HEK293 (cell line): ENCODE data around the gene CHRNA4.

Source experiments
- CTCF ChIA-PET: fragments of 350-600 bp; formaldehyde crosslinking; extraction: SDS; loops from one replicate; lab custom pipeline; 2021; ENCODE audit warnings: antibody characterized with exemption; lab: Yijun Ruan, JAX
- POLR2A ChIA-PET: fragments of 300-600 bp; formaldehyde crosslinking; extraction: SDS; loops from one replicate; lab custom pipeline; 2020; ENCODE audit warnings: antibody characterized with exemption, inconsistent platforms; lab: Yijun Ruan, JAX
- H3K27ac ChIP-seq: fragments of 200-500 bp; sonication (Bioruptor generic); 2 replicates; pipeline ENCODE4 v1.5.1; 2014; ENCODE audit warnings: low read depth, low read length, control low read depth, inconsistent platforms; ENCODE audit errors: extremely low read depth
- H3K36me3 ChIP-seq, 2 experiments: fragments of 200-500 bp in 1 of 2; sonication (Bioruptor generic) in 1 of 2; 1 replicate in 1 of 2; 2 replicates in 1 of 2; pipeline ENCODE4 v1.5.1; 2014 to 2017; ENCODE audit warnings: inconsistent platforms in 2 of 2, low read length in 2 of 2; ENCODE audit not compliant: control insufficient read depth in 2 of 2, insufficient read depth in 1 of 2
- H3K4me1 ChIP-seq: fragments of 200-500 bp; sonication (Bioruptor generic); 2 replicates; pipeline ENCODE4 v1.5.1; 2014; ENCODE audit warnings: mild to moderate bottlenecking, low read length, inconsistent platforms; ENCODE audit not compliant: control insufficient read depth, insufficient read depth
- H3K4me3 ChIP-seq: 2 replicates; pipeline ENCODE4 v1.5.1; 2011; ENCODE audit warnings: low read depth, mild to moderate bottlenecking, control low read depth, low read length, moderate library complexity
- H3K9me3 ChIP-seq: fragments of 200-500 bp; sonication (Bioruptor generic); 2 replicates; pipeline ENCODE4 v1.5.1; 2014; ENCODE audit warnings: low read depth, low read length, inconsistent platforms; ENCODE audit not compliant: control insufficient read depth, insufficient read depth
- GLIS2 ChIP-seq: fragments of 450-650 bp; formaldehyde crosslinking; IDR thresholded peaks from 2 replicates; pipeline ENCODE4 v1.5.1; 2016; ENCODE audit warnings: missing biosample characterization, missing genetic modification characterization
- PATZ1 ChIP-seq: fragments of 450-650 bp; formaldehyde crosslinking; IDR thresholded peaks from 2 replicates; pipeline ENCODE4 v1.5.1; 2016; ENCODE audit warnings: missing biosample characterization, missing genetic modification characterization
- PRDM2 ChIP-seq: fragments of 450-650 bp; formaldehyde crosslinking; IDR thresholded peaks from 2 replicates; pipeline ENCODE4 v1.5.1; 2016; ENCODE audit warnings: missing biosample characterization, missing genetic modification characterization, borderline replicate concordance
- RBAK ChIP-seq: fragments of 450-650 bp; formaldehyde crosslinking; IDR thresholded peaks from 2 replicates; pipeline ENCODE4 v1.5.1; 2016; ENCODE audit warnings: missing biosample characterization, missing genetic modification characterization
- SALL2 ChIP-seq: fragments of 450-650 bp; formaldehyde crosslinking; IDR thresholded peaks from 2 replicates; pipeline ENCODE4 v1.5.0; 2017; ENCODE audit warnings: missing biosample characterization, mild to moderate bottlenecking, missing genetic modification characterization, borderline replicate concordance
- ZNF16 ChIP-seq: fragments of 450-650 bp; formaldehyde crosslinking; IDR thresholded peaks from 2 replicates; pipeline ENCODE4 v1.5.1; 2016; ENCODE audit warnings: low read depth, missing biosample characterization, missing genetic modification characterization
- ZNF2 ChIP-seq: fragments of 450-650 bp; formaldehyde crosslinking; IDR thresholded peaks from 2 replicates; pipeline ENCODE4 v1.5.1; 2016; ENCODE audit warnings: missing biosample characterization, missing genetic modification characterization
- ZNF266 ChIP-seq: fragments of 450-650 bp; formaldehyde crosslinking; IDR thresholded peaks from 2 replicates; pipeline ENCODE4 v1.5.1; 2016; ENCODE audit warnings: missing biosample characterization, missing genetic modification characterization, low read depth
- ZNF280C ChIP-seq: fragments of 450-650 bp; formaldehyde crosslinking; IDR thresholded peaks from 2 replicates; pipeline ENCODE4 v1.5.1; 2016; ENCODE audit warnings: missing biosample characterization, missing genetic modification characterization
- ZNF324 ChIP-seq: fragments of 450-650 bp; formaldehyde crosslinking; IDR thresholded peaks from 2 replicates; pipeline ENCODE4 v1.5.1; 2016; ENCODE audit warnings: missing biosample characterization, missing genetic modification characterization
- ZNF391 ChIP-seq: fragments of 450-650 bp; formaldehyde crosslinking; IDR thresholded peaks from 2 replicates; pipeline ENCODE4 v1.5.1; 2016; ENCODE audit warnings: low read depth, missing biosample characterization, missing genetic modification characterization, borderline replicate concordance
- ZNF514 ChIP-seq: fragments of 450-650 bp; formaldehyde crosslinking; IDR thresholded peaks from 2 replicates; pipeline ENCODE4 v1.5.1; 2016; ENCODE audit warnings: missing biosample characterization, missing genetic modification characterization
- ZNF529 ChIP-seq: fragments of 450-650 bp; formaldehyde crosslinking; IDR thresholded peaks from 2 replicates; pipeline ENCODE4 v1.5.1; 2017; ENCODE audit warnings: missing genetic modification characterization, missing biosample characterization; ENCODE audit not compliant: insufficient replicate concordance
- ZNF558 ChIP-seq: fragments of 450-650 bp; formaldehyde crosslinking; IDR thresholded peaks from 2 replicates; pipeline ENCODE4 v1.5.1; 2016; ENCODE audit warnings: missing biosample characterization, missing genetic modification characterization
- ZNF626 ChIP-seq: fragments of 450-650 bp; sonication (Bioruptor Pico); formaldehyde crosslinking; IDR thresholded peaks from 2 replicates; pipeline ENCODE4 v1.5.1; 2018; ENCODE audit warnings: missing biosample characterization, missing genetic modification characterization, inconsistent platforms
- ZNF785 ChIP-seq: fragments of 450-650 bp; formaldehyde crosslinking; IDR thresholded peaks from 2 replicates; pipeline ENCODE4 v1.5.1; 2016; ENCODE audit warnings: missing biosample characterization, missing genetic modification characterization
- TF ChIP-seq, protein P1 (sequence below): sonication (generic); formaldehyde crosslinking; IDR thresholded peaks from 2 replicates; pipeline ENCODE4 v1.8.1; 2022; ENCODE audit warnings: mild to moderate bottlenecking, moderate library complexity, missing genetic modification reagents
- TF ChIP-seq, protein P2 (sequence below): fragments of 450-650 bp; IDR thresholded peaks from 2 replicates; pipeline ENCODE4 v1.5.1; 2018; ENCODE audit warnings: missing biosample characterization, mild to moderate bottlenecking, missing genetic modification characterization

Gene CHRNA4

GRCh38 chr20:63406617-63407245 is 45.6 kb upstream of the CHRNA4 start:
- no peaks in the 10 kb centered on the region for H3K4me1 ChIP-seq
- no peak overlapping the region for H3K27ac ChIP-seq
- TF ChIP-seq GLIS2 (no peak), RBAK (tag by site-specific recombination) (no peak), ZNF2 (tag by site-specific recombination) (no peak), ZNF391 (tag by site-specific recombination) (no peak), ZNF324 (no peak), ZNF266 (tag by site-specific recombination) (no peak), ZNF785 (no peak), PRDM2 (tag by site-specific recombination) (no peak), ZNF529 (tag by site-specific recombination) (no peak), ZNF514 (tag by site-specific recombination) (no peak), ZNF280C (no peak), ZNF626 (tag by site-specific recombination) (no peak), SALL2 (tag by site-specific recombination) (no peak), ZNF16 (tag by site-specific recombination) (no peak), ZNF558 (tag by site-specific recombination) (no peak), PATZ1 (tag by site-specific recombination) (no peak)
- TF ChIP-seq, protein P1, sequence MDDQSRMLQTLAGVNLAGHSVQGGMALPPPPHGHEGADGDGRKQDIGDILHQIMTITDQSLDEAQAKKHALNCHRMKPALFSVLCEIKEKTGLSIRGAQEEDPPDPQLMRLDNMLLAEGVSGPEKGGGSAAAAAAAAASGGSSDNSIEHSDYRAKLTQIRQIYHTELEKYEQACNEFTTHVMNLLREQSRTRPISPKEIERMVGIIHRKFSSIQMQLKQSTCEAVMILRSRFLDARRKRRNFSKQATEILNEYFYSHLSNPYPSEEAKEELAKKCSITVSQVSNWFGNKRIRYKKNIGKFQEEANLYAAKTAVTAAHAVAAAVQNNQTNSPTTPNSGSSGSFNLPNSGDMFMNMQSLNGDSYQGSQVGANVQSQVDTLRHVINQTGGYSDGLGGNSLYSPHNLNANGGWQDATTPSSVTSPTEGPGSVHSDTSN (CRISPR knock-in tag): no peak
- TF ChIP-seq, protein P2, sequence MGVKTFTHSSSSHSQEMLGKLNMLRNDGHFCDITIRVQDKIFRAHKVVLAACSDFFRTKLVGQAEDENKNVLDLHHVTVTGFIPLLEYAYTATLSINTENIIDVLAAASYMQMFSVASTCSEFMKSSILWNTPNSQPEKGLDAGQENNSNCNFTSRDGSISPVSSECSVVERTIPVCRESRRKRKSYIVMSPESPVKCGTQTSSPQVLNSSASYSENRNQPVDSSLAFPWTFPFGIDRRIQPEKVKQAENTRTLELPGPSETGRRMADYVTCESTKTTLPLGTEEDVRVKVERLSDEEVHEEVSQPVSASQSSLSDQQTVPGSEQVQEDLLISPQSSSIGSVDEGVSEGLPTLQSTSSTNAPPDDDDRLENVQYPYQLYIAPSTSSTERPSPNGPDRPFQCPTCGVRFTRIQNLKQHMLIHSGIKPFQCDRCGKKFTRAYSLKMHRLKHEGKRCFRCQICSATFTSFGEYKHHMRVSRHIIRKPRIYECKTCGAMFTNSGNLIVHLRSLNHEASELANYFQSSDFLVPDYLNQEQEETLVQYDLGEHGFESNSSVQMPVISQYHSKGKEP (tag by site-specific recombination): no peak
- H3K36me3 ChIP-seq: no peaks in the 10 kb centered on the region
- H3K4me3 ChIP-seq: no peak overlapping the region
- ChIA-PET POLR2A (no interaction called here), CTCF (no interaction called here)
- no peaks in the 10 kb centered on the region for H3K9me3 ChIP-seq
